ENCODE results near the gene ZNF391. TPM values are rescaled to one million over a fixed set of nuclear protein-coding genes. Genes with fewer than 3 reads are reported as not detected.

The ZNF391 gene
- total and polyA plus RNA-seq, 2 of the 4 experiments (the other 2 are of a cell fraction), result 0.18 to 0.22 TPM

- ChIA-PET POLR2A (ENCODE audit: unreplicated experiment) (no interaction called here), CTCF (no interaction called here)
- no peak overlapping the region for H3K27ac ChIP-seq (ENCODE audit: insufficient read depth, low read length)
- no peak overlapping the region for H3K14ac ChIP-seq (replicated peaks; ENCODE audit: low read depth, low read length)
- no TSS peak for BruUV-seq (replicated peaks)
- ATAC-seq (ENCODE audit: low read depth), result no peak
- no peak for TF ChIP-seq ELK1 (IDR thresholded peaks at IDR 0.05; ENCODE audit: borderline replicate concordance, low read depth, low read length)
- TF ChIP-seq CTCF (conservative IDR thresholded peaks at IDR 0.05; ENCODE audit: low read depth, low read length), result no peak
- TF ChIP-seq USF2 (IDR thresholded peaks at IDR 0.05; ENCODE audit: low read depth, low read length), result no peak
- TF ChIP-seq RAD21 (IDR thresholded peaks at IDR 0.05; ENCODE audit: low read length), result no peak
- TF ChIP-seq MAZ (IDR thresholded peaks at IDR 0.05; ENCODE audit: borderline replicate concordance, low read depth, low read length), result no peak
- no peak for TF ChIP-seq CHD1 (IDR thresholded peaks at IDR 0.05; ENCODE audit: low read depth, low read length)
- H3K18ac ChIP-seq (ENCODE audit: low read depth, low read length), result no peak overlapping the region
- H3K79me1 ChIP-seq (ENCODE audit: low read depth in 1 of 2, low read length in 2 of 2), result no peaks in the 10 kb centered on the region
- WGBS, 2 experiments (ENCODE audit: extremely low coverage in 2 of 2, insufficient read length in 1 of 2), result no CpG with 5 or more reads among the region's 1 CpG
- dilution Hi-C loops (cut with HindIII; ENCODE audit: low sequenced_read_pairs, unreplicated experiment), result no loop called here
- H3K27me3 ChIP-seq (ENCODE audit: control insufficient read depth, insufficient read depth, low read length), result no peaks in the 10 kb centered on the region
- H3K36me3 ChIP-seq (ENCODE audit: control insufficient read depth, insufficient read depth, low read length), result no peaks in the 10 kb centered on the region
- H3K4me3 ChIP-seq (ENCODE audit: insufficient read depth, low read depth, low read length), result no peak overlapping the region
- intact Hi-C loops (cut with micrococcal nuclease), result no loop called here
- H4K5ac ChIP-seq (ENCODE audit: low read depth, low read length), result no peak overlapping the region
- in situ Hi-C loops (cut with MboI; ENCODE audit: low sequenced_read_pairs), result no loop called here
- no peak overlapping the region for H3K23ac ChIP-seq (ENCODE audit: low read depth, low read length)
- no peak for DNase-seq
- H3K9ac ChIP-seq (ENCODE audit: low read depth, low read length), result no peak overlapping the region
- H3K9me3 ChIP-seq (ENCODE audit: control insufficient read depth, insufficient read depth, low read length), result no peaks in the 10 kb centered on the region; the same call in 1 of the 2 replicates
- H3K4me2 ChIP-seq (ENCODE audit: low read depth, low read length), result no peak overlapping the region
- no peak overlapping the region for H2AFZ ChIP-seq (replicated peaks; ENCODE audit: low read length, poor library complexity)
- H3K56ac ChIP-seq (ENCODE audit: extremely low read depth, insufficient read depth, low read length), result no peak overlapping the region
- no peaks in the 10 kb centered on the region for H3K9me1 ChIP-seq (ENCODE audit: insufficient read depth, low read length)
- H2AK5ac ChIP-seq (ENCODE audit: low read depth, low read length), result no peak overlapping the region
- no peak overlapping the region for H2BK120ac ChIP-seq (ENCODE audit: low read depth, low read length)
- H2BK15ac ChIP-seq (ENCODE audit: low read depth, low read length), result no peak overlapping the region
- H4K8ac ChIP-seq (ENCODE audit: low read depth in 2 of 2, low read length in 2 of 2), result no peak overlapping the region
- no peaks in the 10 kb centered on the region for H3K4me1 ChIP-seq (ENCODE audit: control insufficient read depth, insufficient read depth, low read length)
- no peak overlapping the region for H2AK9ac ChIP-seq (replicated peaks; ENCODE audit: low read depth, low read length, poor library complexity)
- no peak overlapping the region for H4K91ac ChIP-seq (ENCODE audit: insufficient read depth, low read depth, low read length)
- H4K20me1 ChIP-seq (ENCODE audit: insufficient read depth, low read length), result no peaks in the 10 kb centered on the region
- no peak overlapping the region for H3K4ac ChIP-seq (ENCODE audit: low read depth, low read length)
- no peak overlapping the region for H2BK5ac ChIP-seq (ENCODE audit: low read depth, low read length, poor library complexity, severe bottlenecking)
- H2BK20ac ChIP-seq (ENCODE audit: low read depth, low read length), result no peak overlapping the region
Measured at GRCh38 chr6:27433714-27434113, 45.2 kb downstream of the ZNF391 start.
